OCI-LY7 (cell line): ENCODE measurements around the gene TTLL3. TPM values are rescaled to one million over a fixed set of nuclear protein-coding genes. Genes with fewer than 3 reads are reported as not detected.
"Not testable (repeated sequence)": the region's sequence is repeated elsewhere in the genome, so short reads cannot be mapped to it uniquely, and the experiment has no call there.

ENCODE experiments used
- BruUV-seq: library from RNA; stranded (reverse); fragments of 400-500 nt; replicated peaks from 2 replicates; lab custom pipeline; 2021; lab: Mats Ljungman, UMichigan
- CTCF ChIA-PET: fragments of 300-600 bp; sonication (Branson Sonifier 250); formaldehyde crosslinking; loops from one replicate; lab custom pipeline; 2022; ENCODE audit warnings: antibody characterized with exemption; ENCODE audit not compliant: unreplicated experiment; lab: Charles Lee
- POLR2A ChIA-PET: fragments of 300-600 bp; sonication (Branson Sonifier 250); formaldehyde crosslinking; loops from one replicate; lab custom pipeline; 2022; ENCODE audit warnings: antibody characterized with exemption; lab: Charles Lee
- DNase-seq: peaks from one replicate; pipeline ENCODE4 v3.0.0-alpha.2; 2015; ENCODE audit warnings: low spot score
- H2AFZ ChIP-seq: fragments of 200-600 bp; sonication (generic), shearing (Covaris generic); 2 replicates; pipeline ENCODE4 v1.6.1; 2014; ENCODE audit warnings: mild to moderate bottlenecking, antibody characterized with exemption, low read length, moderate library complexity
- H3K27ac ChIP-seq: fragments of 200-600 bp; sonication (generic); 2 replicates; pipeline ENCODE4 v1.5.1; 2014; ENCODE audit warnings: mixed run types, low read depth, mild to moderate bottlenecking, moderate library complexity, low read length, inconsistent platforms; ENCODE audit not compliant: poor library complexity, severe bottlenecking
- H3K36me3 ChIP-seq: fragments of 200-600 bp; sonication (generic); 2 replicates; pipeline ENCODE4 v1.6.1; 2014; ENCODE audit warnings: mild to moderate bottlenecking, antibody characterized with exemption, low read length, moderate library complexity, mixed read lengths; ENCODE audit not compliant: insufficient read depth
- H3K4me1 ChIP-seq: fragments of 200-600 bp; sonication (generic); 2 replicates; pipeline ENCODE4 v1.5.1; 2014; ENCODE audit warnings: mild to moderate bottlenecking, low read length; ENCODE audit not compliant: insufficient read depth, poor library complexity, severe bottlenecking
- H3K4me2 ChIP-seq: fragments of 200-600 bp; sonication (generic); 2 replicates; pipeline ENCODE4 v1.6.1; 2014; ENCODE audit warnings: mild to moderate bottlenecking, low read length
- H3K4me3 ChIP-seq: fragments of 200-600 bp; sonication (generic); 2 replicates; pipeline ENCODE4 v1.5.1; 2014; ENCODE audit warnings: mild to moderate bottlenecking, low read depth, low read length; ENCODE audit not compliant: poor library complexity, severe bottlenecking
- H3K79me2 ChIP-seq: fragments of 200-600 bp; sonication (generic); 2 replicates; pipeline ENCODE4 v1.6.1; 2016; ENCODE audit warnings: low read depth, mild to moderate bottlenecking, low read length, moderate library complexity, mixed read lengths; ENCODE audit not compliant: insufficient read depth
- H3K9me2 ChIP-seq: fragments of 200-600 bp; sonication (generic); 2 replicates; pipeline ENCODE4 v1.6.1; 2016; ENCODE audit warnings: mild to moderate bottlenecking, low read length, mixed read lengths; ENCODE audit not compliant: insufficient read depth
- H3K9me3 ChIP-seq: fragments of 200-600 bp; sonication (generic); 2 replicates; pipeline ENCODE4 v1.6.1; 2014; ENCODE audit warnings: mild to moderate bottlenecking, mixed run types, low read length, mixed read lengths
- H4K20me1 ChIP-seq: fragments of 200-600 bp; sonication (generic); 2 replicates; pipeline ENCODE4 v1.6.1; 2014; ENCODE audit warnings: mild to moderate bottlenecking, antibody characterized with exemption, low read length, moderate library complexity, mixed read lengths; ENCODE audit not compliant: insufficient read depth
- EZH2phosphoT487 ChIP-seq: fragments of 200-600 bp; sonication (generic); IDR thresholded peaks from 2 replicates; pipeline ENCODE4 v1.6.1; 2018; ENCODE audit warnings: low read depth, borderline replicate concordance, mild to moderate bottlenecking, mixed run types, antibody characterized with exemption, low read length, moderate library complexity, mixed read lengths
- intact Hi-C: fragments of 100-400 bp; cut with micrococcal nuclease; formaldehyde crosslinking; loops from one replicate; pipeline ENCODE4 v1.10.0; 2022; ENCODE audit not compliant: unreplicated experiment
- total RNA-seq, 2 experiments: library from RNA; depleted of rRNA in 1 of 2; stranded (reverse); fragments of >200 nt in 1 of 2; shearing (Covaris generic) in 1 of 2; gene quantifications; 2 replicates each; pipeline ENCODE4 v1.2.3, GENCODE V29; 2014 to 2022
- TF ChIP-seq, protein P1 (sequence below): fragments of 200-600 bp; sonication (generic); conservative IDR thresholded peaks from 2 replicates; pipeline ENCODE4 v1.5.1; 2014; ENCODE audit warnings: mild to moderate bottlenecking, antibody characterized with exemption, low read length, moderate library complexity, mixed read lengths

Gene TTLL3
- total RNA-seq, 2 experiments from 2014 or later: 65.4 to 127 TPM

- no peaks in the 10 kb centered on the region for H3K9me2 ChIP-seq
- H4K20me1 ChIP-seq: no peaks in the 10 kb centered on the region
- CTCF ChIA-PET: no interaction called here
- POLR2A ChIA-PET: interaction anchor here (0.7 kb wide), 1 partner anchor 15 kb away, joined by 4 read pairs; no protein-coding TSS in a partner anchor
- BruUV-seq: no TSS peak
- H3K4me1 ChIP-seq: no peaks in the 10 kb centered on the region
- no peak overlapping the region for H3K27ac ChIP-seq
- no peak overlapping the region for H3K4me2 ChIP-seq
- no peak for DNase-seq
- no peak for TF ChIP-seq EZH2phosphoT487
- TF ChIP-seq, protein P1, sequence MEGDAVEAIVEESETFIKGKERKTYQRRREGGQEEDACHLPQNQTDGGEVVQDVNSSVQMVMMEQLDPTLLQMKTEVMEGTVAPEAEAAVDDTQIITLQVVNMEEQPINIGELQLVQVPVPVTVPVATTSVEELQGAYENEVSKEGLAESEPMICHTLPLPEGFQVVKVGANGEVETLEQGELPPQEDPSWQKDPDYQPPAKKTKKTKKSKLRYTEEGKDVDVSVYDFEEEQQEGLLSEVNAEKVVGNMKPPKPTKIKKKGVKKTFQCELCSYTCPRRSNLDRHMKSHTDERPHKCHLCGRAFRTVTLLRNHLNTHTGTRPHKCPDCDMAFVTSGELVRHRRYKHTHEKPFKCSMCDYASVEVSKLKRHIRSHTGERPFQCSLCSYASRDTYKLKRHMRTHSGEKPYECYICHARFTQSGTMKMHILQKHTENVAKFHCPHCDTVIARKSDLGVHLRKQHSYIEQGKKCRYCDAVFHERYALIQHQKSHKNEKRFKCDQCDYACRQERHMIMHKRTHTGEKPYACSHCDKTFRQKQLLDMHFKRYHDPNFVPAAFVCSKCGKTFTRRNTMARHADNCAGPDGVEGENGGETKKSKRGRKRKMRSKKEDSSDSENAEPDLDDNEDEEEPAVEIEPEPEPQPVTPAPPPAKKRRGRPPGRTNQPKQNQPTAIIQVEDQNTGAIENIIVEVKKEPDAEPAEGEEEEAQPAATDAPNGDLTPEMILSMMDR: no peak
- no peak overlapping the region for H3K4me3 ChIP-seq
- no peaks in the 10 kb centered on the region for H3K9me3 ChIP-seq
- H3K36me3 ChIP-seq: no peaks in the 10 kb centered on the region
- intact Hi-C loops: no loop called here
- no peak overlapping the region for H2AFZ ChIP-seq
- H3K79me2 ChIP-seq: no peaks in the 10 kb centered on the region
Measured at GRCh38 chr3:9864200-9864927, 54.3 kb downstream of the TTLL3 start.

DNA sequence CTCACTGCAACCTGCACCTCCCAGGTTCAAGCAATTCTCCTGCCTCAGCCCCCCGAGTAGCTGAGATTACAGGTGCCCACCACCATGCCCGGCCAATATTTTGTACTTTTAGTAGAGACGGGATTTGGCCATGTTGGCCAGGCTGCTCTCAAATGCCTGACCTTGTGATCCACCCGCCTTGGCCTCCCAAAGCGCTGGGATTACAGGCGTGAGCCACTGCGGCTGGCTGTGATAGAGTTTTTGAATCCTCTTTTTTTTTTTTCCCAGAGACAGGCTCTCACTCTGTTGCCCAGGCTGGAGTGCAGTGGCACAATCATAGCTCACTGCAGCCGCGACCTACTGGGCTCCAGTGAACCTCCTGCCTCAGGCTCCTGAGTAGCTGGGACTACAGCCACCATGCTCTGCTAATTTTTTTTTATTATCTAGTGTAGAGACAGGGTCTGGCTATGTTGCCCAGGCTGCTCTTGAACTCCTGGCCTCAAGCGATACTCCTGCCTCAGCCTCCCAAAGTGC is 55.1 kb downstream of the TTLL3 start:
- CTCF ChIA-PET, H3K79me2 ChIP-seq, H2AFZ ChIP-seq, BruUV-seq, DNase-seq, H3K4me1 ChIP-seq, H3K4me2 ChIP-seq, H4K20me1 ChIP-seq, H3K4me3 ChIP-seq, H3K9me3 ChIP-seq, H3K36me3 ChIP-seq, H3K9me2 ChIP-seq, H3K27ac ChIP-seq, intact Hi-C loops: not testable (repeated sequence)
- POLR2A ChIA-PET: interaction anchor here (0.7 kb wide), 2 partner anchors 14 to 309 kb away, joined by 4 read pairs; no protein-coding TSS in a partner anchor

DNA sequence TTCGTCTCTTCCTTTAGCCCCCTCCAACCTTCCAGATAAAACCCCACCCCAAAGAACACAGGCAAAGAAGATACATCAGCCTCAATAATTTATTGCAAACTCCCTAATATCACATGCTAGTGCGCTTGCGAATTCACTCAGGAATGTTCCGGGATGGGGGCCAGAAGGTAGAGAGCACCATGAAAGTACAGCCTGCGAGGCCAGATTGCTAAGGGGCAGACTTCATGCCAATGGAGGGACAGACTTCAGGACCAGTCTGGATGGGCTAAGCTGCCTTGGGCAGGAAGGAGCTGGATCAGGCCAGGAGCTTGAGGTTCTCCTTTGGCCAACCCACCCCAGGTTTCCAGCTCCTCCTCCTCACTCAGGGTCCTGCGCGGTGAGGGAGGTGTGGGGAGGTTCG is 56.6 kb downstream of the TTLL3 start:
- H2AFZ ChIP-seq: no peak overlapping the region
- no peak overlapping the region for H3K27ac ChIP-seq
- no peaks in the 10 kb centered on the region for H3K9me2 ChIP-seq
- no peaks in the 10 kb centered on the region for H4K20me1 ChIP-seq
- H3K9me3 ChIP-seq: no peaks in the 10 kb centered on the region
- no peaks in the 10 kb centered on the region for H3K4me1 ChIP-seq
- no peak overlapping the region for H3K4me2 ChIP-seq
- DNase-seq: no peak
- CTCF ChIA-PET: interaction anchor here (0.6 kb wide), 1 partner anchor 140 kb away, joined by 4 read pairs; no protein-coding TSS in a partner anchor
- POLR2A ChIA-PET: interaction anchor here (0.5 kb wide), 1 partner anchor 109 kb away, joined by 3 read pairs; no protein-coding TSS in a partner anchor
- TF ChIP-seq EZH2phosphoT487: no peak
- TF ChIP-seq, protein P1: no peak
- H3K36me3 ChIP-seq: no peaks in the 10 kb centered on the region
- intact Hi-C loops: no loop called here
- BruUV-seq: no TSS peak
- H3K4me3 ChIP-seq: no peak overlapping the region
- no peaks in the 10 kb centered on the region for H3K79me2 ChIP-seq
